Spleen (tissue), 11 donors: ENCODE data around the gene KLHL18. TPM values are rescaled to one million over a fixed set of nuclear protein-coding genes. Genes with fewer than 3 reads are reported as not detected.

ENCODE experiments used
- DNase-seq: peaks from one replicate; pipeline ENCODE4 v3.0.0-alpha.2; 2020
- H3K27ac ChIP-seq, 8 donors: fragments of 200-600 bp; sonication (generic) in 7 of 8; 1 replicate in 4 of 8; 2 replicates in 4 of 8; pipeline versions ENCODE4 v1.5.0 to v1.8.0; 2016 to 2021; ENCODE audit warnings: inconsistent platforms in 4 of 8, mild to moderate bottlenecking in 4 of 8, moderate library complexity in 1 of 8
- H3K27me3 ChIP-seq, 7 donors: fragments of 200-600 bp; sonication (generic) in 6 of 7; replicated peaks in 1 of 7; 1 replicate in 4 of 7; 2 replicates in 3 of 7; pipeline versions ENCODE4 v1.5.0 to v1.8.0; 2016 to 2021; ENCODE audit warnings: inconsistent platforms in 3 of 7, mild to moderate bottlenecking in 1 of 7
- H3K36me3 ChIP-seq, 6 donors: fragments of 200-600 bp; sonication (generic) in 5 of 6; 1 replicate in 4 of 6; 2 replicates in 2 of 6; pipeline versions ENCODE4 v1.5.0 to v1.8.0; 2016 to 2021; ENCODE audit warnings: inconsistent platforms in 2 of 6
- H3K4me1 ChIP-seq, 6 donors: fragments of 200-600 bp; sonication (generic) in 5 of 6; 1 replicate in 3 of 6; 2 replicates in 3 of 6; pipeline versions ENCODE4 v1.5.0 to v1.8.0; 2016 to 2021; ENCODE audit warnings: inconsistent platforms in 3 of 6
- H3K4me3 ChIP-seq, 8 donors: fragments of 200-600 bp; sonication (generic) in 7 of 8; 1 replicate in 4 of 8; 2 replicates in 4 of 8; pipeline versions ENCODE4 v1.5.0 to v1.8.0; 2016 to 2021; ENCODE audit warnings: inconsistent platforms in 4 of 8, mild to moderate bottlenecking in 4 of 8, moderate library complexity in 2 of 8
- H3K9me3 ChIP-seq, 8 donors: fragments of 200-600 bp; sonication (generic) in 7 of 8; 1 replicate in 4 of 8; 2 replicates in 4 of 8; pipeline versions ENCODE4 v1.5.0 to v1.8.0; 2016 to 2021; ENCODE audit warnings: inconsistent platforms in 4 of 8
- POLR2A ChIP-seq, 3 donors: fragments of 450-650 bp; IDR thresholded peaks; one replicate each; pipeline ENCODE4 v1.5.1; 2017; ENCODE audit warnings: antibody characterized with exemption in 3 of 3, mild to moderate bottlenecking in 1 of 3
- POLR2AphosphoS5 ChIP-seq, 3 donors: sonication (generic); formaldehyde crosslinking; IDR thresholded peaks; one replicate each; pipeline ENCODE4 v1.5.1; 2017; ENCODE audit warnings: antibody characterized with exemption in 3 of 3
- WGBS, 5 donors: extraction: QIAGEN DNeasy Blood & Tissue Kit in 3 of 5; methylation state at CpG; one replicate each; pipeline versions ENCODE4 v1.1.5 to v1.1.7; 2013 to 2018; 5-methylcytosine and 5-hydroxymethylcytosine counted together
- intact Hi-C: fragments of 100-400 bp; cut with DNase I; formaldehyde crosslinking; loops from one replicate; pipeline ENCODE4 v1.15.0; 2023; ENCODE audit warnings: low total_unique reads
- polyA plus RNA-seq, 3 donors: library from polyadenylated mRNA; stranded (reverse); fragments of 200-250 nt; gene quantifications; one replicate each; pipeline ENCODE4 v1.2.1, GENCODE V29; 2013
- total RNA-seq, 7 donors: library from RNA; depleted of rRNA in 3 of 7; stranded (reverse); fragments of >200 nt in 3 of 7; fragmentation: NEBNext Ultra II Directional in 4 of 7; extraction: Animal tissue kit (Norgen Biotek cat#: 25700) in 4 of 7; gene quantifications; one replicate each; pipeline versions ENCODE4 v1.1.0 to v1.2.1, GENCODE V29; 2016 to 2021
- TF ChIP-seq, protein P1 (sequence below), 11 experiments: fragments of 200-600 bp in 7 of 11; fragments of 450-650 bp in 4 of 11; sonication (generic) in 4 of 11; IDR thresholded peaks in 8 of 11; conservative IDR thresholded peaks in 3 of 11; 1 replicate in 7 of 11; 2 replicates in 4 of 11; pipeline versions ENCODE4 v1.4.0 to v1.8.0; 2016 to 2021; ENCODE audit warnings: antibody characterized with exemption in 11 of 11, inconsistent platforms in 4 of 11, mild to moderate bottlenecking in 1 of 11
- donor health status: healthy with polysubstance abuse.
- donor health status: DM: no; HTN: no; CAD: no; lungs with moderate emphysema.
- donor health status: DM: no; HTN: no; CAD: no.
- donor health status: Bipolar disorder and iron deficiency.
- donor health status: healthy.
- donor health status: DM: no; HTN: no; CAD: no.
- donor health status: DM: yes; HTN: yes; CAD: no.

KLHL18 gene
- total and polyA plus RNA-seq, 10 donors = 19.2 to 44.6 (median 29.7) TPM

DNA sequence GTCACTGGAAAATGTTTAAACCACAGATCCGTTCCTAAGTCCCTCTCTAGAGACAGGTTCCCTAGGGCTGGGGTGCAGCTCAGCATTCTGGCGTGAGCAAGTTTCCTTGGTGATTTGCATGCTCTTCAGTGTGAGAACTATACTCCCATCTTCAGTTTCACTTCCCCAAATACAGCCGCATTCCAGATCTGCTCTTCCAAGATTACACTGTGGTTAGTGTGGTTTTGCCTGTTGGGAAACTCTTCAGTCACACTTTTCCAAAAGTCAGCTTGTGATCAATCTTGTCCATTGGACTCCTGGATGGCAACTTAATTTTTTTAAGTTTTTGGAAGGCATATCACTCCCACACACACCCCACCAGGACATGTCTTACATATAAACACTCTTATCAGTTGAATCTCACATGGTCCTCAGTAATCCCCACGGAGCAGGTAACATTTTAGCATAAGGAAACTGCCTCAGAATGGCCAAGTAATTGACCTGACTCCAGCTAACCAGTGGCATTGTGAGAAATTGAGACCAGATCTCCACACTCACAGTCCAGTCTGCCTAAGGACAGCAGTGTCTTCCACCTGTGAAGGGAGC lies 64.6 kb downstream of the KLHL18 start:
- Histone ChIP-seq H3K27ac (peak overlapping the region in 3 of 8 donors; percentile 10 to 57 (median 38)), H3K9me3 (no peaks in the 10 kb centered on the region), H3K36me3 (peaks cover 0 to 43% (median 31%) of the 10 kb centered on the region in 6 donors), H3K4me1 (peaks cover 6 to 25% (median 18%) of the 10 kb centered on the region in 6 donors), H3K27me3 (no peaks in the 10 kb centered on the region), H3K4me3 (no peak overlapping the region)
- DNase-seq = no peak
- TF ChIP-seq, protein P1, sequence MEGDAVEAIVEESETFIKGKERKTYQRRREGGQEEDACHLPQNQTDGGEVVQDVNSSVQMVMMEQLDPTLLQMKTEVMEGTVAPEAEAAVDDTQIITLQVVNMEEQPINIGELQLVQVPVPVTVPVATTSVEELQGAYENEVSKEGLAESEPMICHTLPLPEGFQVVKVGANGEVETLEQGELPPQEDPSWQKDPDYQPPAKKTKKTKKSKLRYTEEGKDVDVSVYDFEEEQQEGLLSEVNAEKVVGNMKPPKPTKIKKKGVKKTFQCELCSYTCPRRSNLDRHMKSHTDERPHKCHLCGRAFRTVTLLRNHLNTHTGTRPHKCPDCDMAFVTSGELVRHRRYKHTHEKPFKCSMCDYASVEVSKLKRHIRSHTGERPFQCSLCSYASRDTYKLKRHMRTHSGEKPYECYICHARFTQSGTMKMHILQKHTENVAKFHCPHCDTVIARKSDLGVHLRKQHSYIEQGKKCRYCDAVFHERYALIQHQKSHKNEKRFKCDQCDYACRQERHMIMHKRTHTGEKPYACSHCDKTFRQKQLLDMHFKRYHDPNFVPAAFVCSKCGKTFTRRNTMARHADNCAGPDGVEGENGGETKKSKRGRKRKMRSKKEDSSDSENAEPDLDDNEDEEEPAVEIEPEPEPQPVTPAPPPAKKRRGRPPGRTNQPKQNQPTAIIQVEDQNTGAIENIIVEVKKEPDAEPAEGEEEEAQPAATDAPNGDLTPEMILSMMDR (IDR thresholded peaks at IDR 0.05 in 8 of 11, conservative IDR thresholded peaks at IDR 0.05 in 3 of 11) = no peak
- TF ChIP-seq POLR2A (IDR thresholded peaks at IDR 0.05) (no peak), POLR2AphosphoS5 (IDR thresholded peaks at IDR 0.05) (no peak)
- WGBS, 5 donors = 26 to 33% (median 30%) methylated on average over 4 of the region's 4 CpGs
- intact Hi-C loops = no loop called here

DNA sequence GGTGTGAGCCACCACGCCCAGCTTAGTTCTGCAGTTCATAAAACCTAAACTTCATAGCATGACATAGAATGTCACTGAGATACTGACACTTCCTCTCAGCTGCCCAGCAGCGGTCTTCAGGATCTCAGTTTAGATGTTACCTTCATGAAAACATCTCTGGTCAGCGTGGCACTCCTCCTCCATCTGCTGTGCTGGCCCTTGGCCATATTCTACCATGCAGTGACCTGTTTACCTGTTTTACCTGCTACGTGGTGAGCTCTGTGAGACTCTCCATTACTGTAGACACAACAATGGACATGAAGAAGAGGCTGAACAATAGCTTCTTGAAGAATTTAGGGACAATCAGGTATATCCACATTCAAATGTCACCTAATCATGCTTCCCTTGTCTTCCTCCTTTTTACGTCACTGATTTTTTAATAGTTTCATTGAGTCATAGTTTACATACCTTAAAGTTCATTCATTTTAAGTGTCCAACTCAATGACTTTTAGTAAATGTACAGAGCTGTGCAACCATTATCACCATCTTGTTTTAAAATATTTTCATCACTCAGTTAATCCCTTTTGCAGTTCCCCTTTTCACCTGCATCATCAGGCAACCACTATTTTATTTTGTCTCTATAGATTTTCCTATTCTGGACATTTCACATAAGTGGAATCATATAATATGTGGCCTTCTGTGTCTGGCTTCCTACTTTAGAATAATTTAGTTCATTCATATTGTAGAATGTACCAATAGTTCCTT lies 65.8 kb downstream of the KLHL18 start:
- intact Hi-C loops = no loop called here
- peaks cover 0 to 30% (median 19%) of the 10 kb centered on the region in 6 donors for H3K36me3 ChIP-seq
- DNase-seq = no peak
- TF ChIP-seq POLR2AphosphoS5 (IDR thresholded peaks at IDR 0.05) = no peak
- TF ChIP-seq, protein P1 (IDR thresholded peaks at IDR 0.05 in 8 of 11, conservative IDR thresholded peaks at IDR 0.05 in 3 of 11) = no peak
- TF ChIP-seq POLR2A (IDR thresholded peaks at IDR 0.05) = no peak
- no peak overlapping the region for H3K4me3 ChIP-seq
- H3K27ac ChIP-seq = no peak overlapping the region
- no peaks in the 10 kb centered on the region for H3K27me3 ChIP-seq
- 90 to 97% (median 96%) methylated on average over 5 of the region's 5 CpGs for WGBS, 5 donors
- peaks cover 6 to 25% (median 18%) of the 10 kb centered on the region in 6 donors for H3K4me1 ChIP-seq
- H3K9me3 ChIP-seq = no peaks in the 10 kb centered on the region

DNA sequence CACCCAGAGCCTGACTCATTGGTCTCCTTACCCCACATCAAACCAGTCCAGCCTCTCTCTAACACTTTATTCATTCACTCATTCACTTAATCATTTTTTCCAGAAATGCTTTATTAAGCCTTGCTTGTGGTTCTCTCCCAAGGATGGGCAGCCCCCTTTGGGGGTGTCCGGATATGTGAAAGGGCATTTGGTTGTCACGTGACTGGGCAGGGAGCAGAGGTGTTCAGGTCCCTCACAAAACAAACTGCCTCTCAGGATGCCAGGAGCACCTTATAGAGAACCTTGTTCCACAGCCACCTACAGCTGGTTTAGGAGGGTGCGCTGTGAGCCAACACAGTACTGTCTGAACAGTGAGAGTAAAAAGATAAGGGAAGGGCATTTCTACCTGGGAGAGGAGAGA lies 72.3 kb downstream of the KLHL18 start:
- TF ChIP-seq POLR2A (IDR thresholded peaks at IDR 0.05) (no peak), POLR2AphosphoS5 (IDR thresholded peaks at IDR 0.05) (no peak)
- TF ChIP-seq, protein P1 (IDR thresholded peaks at IDR 0.05 in 8 of 11, conservative IDR thresholded peaks at IDR 0.05 in 3 of 11) = no peak
- no peak overlapping the region for H3K27ac ChIP-seq
- 81 to 95% (median 93%) methylated on average over 3 of the region's 3 CpGs for WGBS, 5 donors
- H3K9me3 ChIP-seq = peaks cover 0 to 25% (median 21%) of the 10 kb centered on the region in 8 donors
- no peaks in the 10 kb centered on the region for H3K36me3 ChIP-seq
- H3K4me3 ChIP-seq = no peak overlapping the region
- DNase-seq = no peak
- intact Hi-C loops = no loop called here
- no peaks in the 10 kb centered on the region for H3K27me3 ChIP-seq
- no peaks in the 10 kb centered on the region for H3K4me1 ChIP-seq

DNA sequence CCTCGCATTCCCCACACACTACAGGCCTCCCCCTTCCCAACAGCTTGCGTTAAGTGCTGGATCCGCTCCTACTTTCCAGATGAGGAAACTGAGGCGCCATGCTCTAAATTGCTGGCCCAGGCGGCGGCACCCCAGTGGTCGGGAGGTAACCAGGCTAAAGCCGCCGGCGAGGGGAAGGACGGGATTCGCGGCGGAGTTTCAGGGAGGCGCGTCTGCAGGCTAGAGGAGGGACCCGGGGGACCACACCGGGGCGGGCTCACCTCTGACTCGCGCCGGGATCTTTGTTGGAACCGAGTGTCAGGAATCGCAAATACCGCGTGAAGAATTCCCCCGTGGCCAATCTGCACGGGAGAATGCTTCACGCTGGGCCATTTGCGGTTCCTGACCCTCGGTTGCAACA lies 73.5 kb downstream of the KLHL18 start:
- 92 to 95% (median 93%) methylated on average over 31 of the region's 31 CpGs for WGBS, 5 donors
- Histone ChIP-seq H3K4me3 (no peak overlapping the region), H3K9me3 (peaks cover 0 to 32% (median 27%) of the 10 kb centered on the region in 8 donors), H3K4me1 (no peaks in the 10 kb centered on the region), H3K27me3 (no peaks in the 10 kb centered on the region), H3K36me3 (no peaks in the 10 kb centered on the region), H3K27ac (no peak overlapping the region)
- intact Hi-C loops = no loop called here
- no peak for DNase-seq
- TF ChIP-seq POLR2A (IDR thresholded peaks at IDR 0.05) (no peak), POLR2AphosphoS5 (IDR thresholded peaks at IDR 0.05) (no peak)
- TF ChIP-seq, protein P1 (IDR thresholded peaks at IDR 0.05 in 8 of 11, conservative IDR thresholded peaks at IDR 0.05 in 3 of 11) = no peak
